Measurements from ENCODE around the gene MSL1. TPM values are rescaled to one million over a fixed set of nuclear protein-coding genes. Genes with fewer than 3 reads are reported as not detected.

Gene MSL1
- total and polyA plus RNA-seq, 2 of the 13 experiments (the other 11 are each of a cell fraction or from before 2014, with no cell fraction given): 63.8 to 88.5 TPM

- no peak for TF ChIP-seq CEBPB (IDR thresholded peaks at IDR 0.05; ENCODE audit: borderline replicate concordance, low read depth, low read length)
- TF ChIP-seq SNAPC2 (CRISPR knock-in tag; IDR thresholded peaks at IDR 0.05): 0 out of 2 replicates have a peak, but pooled peaks have one; percentile 8
- 0 out of 2 replicates have a peak, but pooled peaks have one; percentile 8 for TF ChIP-seq FOXJ3 (CRISPR knock-in tag; IDR thresholded peaks at IDR 0.05; ENCODE audit: borderline replicate concordance)
- TF ChIP-seq NR1H2 (CRISPR knock-in tag; IDR thresholded peaks at IDR 0.05; ENCODE audit: borderline replicate concordance, low read depth): no peak
- no peak for TF ChIP-seq ZNF503 (CRISPR knock-in tag; IDR thresholded peaks at IDR 0.05)
- no peak for TF ChIP-seq GMEB2 (CRISPR knock-in tag; IDR thresholded peaks at IDR 0.05; ENCODE audit: low read depth)
- TF ChIP-seq ZNF616 (CRISPR knock-in tag; IDR thresholded peaks at IDR 0.05; ENCODE audit: low read depth): no peak
- no peak for TF ChIP-seq ZBTB2 (CRISPR knock-in tag; IDR thresholded peaks at IDR 0.05; ENCODE audit: low read depth)
- TF ChIP-seq GPBP1L1 (CRISPR knock-in tag; IDR thresholded peaks at IDR 0.05): no peak
- no peak for TF ChIP-seq GATAD1 (CRISPR knock-in tag; IDR thresholded peaks at IDR 0.05)
- no peak for TF ChIP-seq ZFX (CRISPR knock-in tag; IDR thresholded peaks at IDR 0.05; ENCODE audit: low read depth)
- no peak for TF ChIP-seq NFKBIZ (CRISPR knock-in tag; IDR thresholded peaks at IDR 0.05)
- TF ChIP-seq JUN (CRISPR knock-in tag; IDR thresholded peaks at IDR 0.05): no peak
- TF ChIP-seq ZFP91 (CRISPR knock-in tag; IDR thresholded peaks at IDR 0.05; ENCODE audit: borderline replicate concordance): no peak
- TF ChIP-seq ZXDC (CRISPR knock-in tag; IDR thresholded peaks at IDR 0.05): 0 out of 2 replicates have a peak, but pooled peaks have one; percentile 45
- no peak for TF ChIP-seq ZNF282 (IDR thresholded peaks at IDR 0.05; ENCODE audit: partially characterized antibody)
- TF ChIP-seq THAP7 (CRISPR knock-in tag; IDR thresholded peaks at IDR 0.05): no peak
These were observed 6.7 kb upstream of the MSL1 start (continued) for GRCh38 chr17:40115101-40115436.
